DMS153 treated with DMSO at 0.1 percent for 48 hours (cell line): ENCODE data around the gene SLC29A3.

Source experiments
- DNase-seq: peaks from one replicate; lab custom pipeline; 2025; ENCODE audit not compliant: unreplicated experiment; lab: John Stamatoyannopoulos, UW

The SLC29A3 gene

GRCh38 chr10:71390921-71391690 is 72.0 kb downstream of the SLC29A3 start:
- DNase-seq, result no peak

GRCh38 chr10:71391701-71392100 is 72.6 kb downstream of the SLC29A3 start:
- DNase-seq, result no peak

- DNase-seq, result no peak
Measured at GRCh38 chr10:71392292-71392691, 73.2 kb downstream of the SLC29A3 start.

GRCh38 chr10:71392791-71393781 is 74.0 kb downstream of the SLC29A3 start:
- DNase-seq, result no peak

GRCh38 chr10:71393841-71394475 is 74.9 kb downstream of the SLC29A3 start:
- no peak for DNase-seq

- no peak for DNase-seq
Measured at GRCh38 chr10:71394926-71395562, 76.0 kb downstream of the SLC29A3 start.

GRCh38 chr10:71395621-71396020 is 76.6 kb downstream of the SLC29A3 start:
- DNase-seq, result no peak

GRCh38 chr10:71396084-71396710 is 77.1 kb downstream of the SLC29A3 start:
- peak; percentile 54 for DNase-seq

GRCh38 chr10:71396711-71397295 is 77.7 kb downstream of the SLC29A3 start, which contains the start of gene CDH23:
Gene CDH23 (plus strand): TSS chr10:71396920. CDS start chr10:71439832, 42,912 bp downstream.
- no peak for DNase-seq

GRCh38 chr10:71397296-71398212 is 78.5 kb downstream of the SLC29A3 start:
- no peak for DNase-seq

GRCh38 chr10:71398976-71399375 is 79.9 kb downstream of the SLC29A3 start:
- DNase-seq, result no peak

GRCh38 chr10:71399946-71400345 is 80.9 kb downstream of the SLC29A3 start:
- DNase-seq, result no peak

GRCh38 chr10:71401056-71401455 is 82.0 kb downstream of the SLC29A3 start:
- DNase-seq, result no peak

- DNase-seq, result no peak
Measured at GRCh38 chr10:71402005-71402404, 82.9 kb downstream of the SLC29A3 start.

- no peak for DNase-seq
Measured at GRCh38 chr10:71404503-71405295, 85.6 kb downstream of the SLC29A3 start.

GRCh38 chr10:71406878-71407277 is 87.8 kb downstream of the SLC29A3 start:
- DNase-seq, result no peak

- no peak for DNase-seq
Measured at GRCh38 chr10:71408436-71409225, 89.6 kb downstream of the SLC29A3 start.
